Measurements from ENCODE around the gene MLX.
A peak's percentile ranks its signal among the peaks of the same experiment; 100 is the strongest.

- TF ChIP-seq CTCF (IDR thresholded peaks at IDR 0.05) (no peak), POLR2A (IDR thresholded peaks at IDR 0.05) (peak in 1 of 2 donors; percentile 86)
Observed at GRCh38 chr17:42609182-42609813, 42.4 kb downstream of the MLX start, which contains the start of the genes RETREG3 and TUBG1.
